GM19193 (cell line): Measurements from ENCODE around the gene RNF144B.

Experiments
- POLR2A ChIP-seq: IDR thresholded peaks from 4 replicates; pipeline ENCODE4 v1.6.1; 2011; ENCODE audit not compliant: insufficient read depth, insufficient read length; ENCODE audit errors: extremely low read depth

The RNF144B gene

DNA sequence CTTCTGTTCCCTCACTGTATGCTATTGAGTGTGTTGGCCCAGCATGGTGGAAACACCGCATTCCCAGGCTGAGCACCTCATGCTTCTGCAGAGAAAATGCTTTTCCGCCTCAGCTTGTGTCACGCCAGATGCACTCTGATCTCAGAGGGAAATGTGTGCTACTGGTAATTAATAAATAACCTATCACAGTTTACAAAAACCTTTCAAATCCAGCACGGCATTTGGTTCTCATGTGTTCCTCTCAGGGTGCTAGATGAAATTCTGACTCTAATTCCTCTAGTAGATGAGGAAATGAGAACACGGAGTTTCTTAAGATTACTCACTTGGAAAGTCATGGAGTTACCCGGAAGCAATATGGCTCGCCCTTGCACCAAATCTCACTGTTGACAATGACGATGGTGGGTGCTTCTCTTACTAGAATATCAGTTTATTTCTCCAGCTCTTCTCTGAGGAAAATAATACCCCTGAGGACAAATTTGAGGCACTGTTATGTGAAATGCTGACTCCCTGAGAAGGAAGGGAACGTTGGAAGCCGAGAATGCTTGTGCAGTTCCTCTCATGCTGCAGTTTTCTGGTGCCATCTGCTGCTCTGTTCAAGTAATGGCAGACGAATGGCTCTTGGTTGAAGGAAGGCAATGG lies 116.6 kb downstream of the RNF144B start:
- no peak for TF ChIP-seq POLR2A

DNA sequence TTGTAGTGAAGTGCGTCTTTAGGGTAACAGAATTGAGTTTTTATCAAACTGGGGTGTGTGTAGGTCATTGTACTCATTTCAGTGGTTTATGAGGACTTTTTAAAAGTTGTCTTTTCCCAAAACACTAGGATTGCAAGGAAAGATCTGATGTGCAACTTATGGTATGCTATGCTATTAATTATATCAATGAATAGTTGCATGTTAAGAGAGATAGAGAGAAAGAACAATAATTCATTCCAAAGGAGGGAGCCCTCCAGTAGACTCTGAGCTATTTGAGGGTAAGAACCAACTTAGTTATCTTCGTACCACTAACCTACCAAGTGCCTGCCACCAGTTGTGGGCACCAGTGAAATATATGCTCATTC lies 117.1 kb downstream of the RNF144B start:
- TF ChIP-seq POLR2A, result no peak

GRCh38 chr6:18506382-18507017 lies 119.3 kb downstream of the RNF144B start:
- TF ChIP-seq POLR2A, result no peak

DNA sequence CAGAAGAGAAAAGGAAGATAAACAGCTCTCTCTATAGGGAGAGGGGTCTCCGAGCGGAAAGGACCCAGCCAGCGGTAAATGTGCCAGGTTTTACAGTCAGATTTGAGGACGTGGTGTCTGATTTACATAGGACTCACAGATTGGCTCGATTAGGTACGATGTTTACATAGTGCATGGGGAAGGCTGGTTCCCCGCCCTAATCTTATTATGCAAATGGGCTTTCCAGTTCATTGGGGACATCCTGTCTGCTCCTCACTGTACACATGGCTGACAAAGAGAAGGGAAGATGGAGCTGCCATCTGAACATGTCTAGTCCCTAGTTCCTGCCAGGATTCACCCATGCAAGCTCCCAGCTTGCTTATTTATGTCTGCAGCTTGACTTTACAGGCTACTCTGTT lies 119.9 kb downstream of the RNF144B start:
- no peak for TF ChIP-seq POLR2A

DNA sequence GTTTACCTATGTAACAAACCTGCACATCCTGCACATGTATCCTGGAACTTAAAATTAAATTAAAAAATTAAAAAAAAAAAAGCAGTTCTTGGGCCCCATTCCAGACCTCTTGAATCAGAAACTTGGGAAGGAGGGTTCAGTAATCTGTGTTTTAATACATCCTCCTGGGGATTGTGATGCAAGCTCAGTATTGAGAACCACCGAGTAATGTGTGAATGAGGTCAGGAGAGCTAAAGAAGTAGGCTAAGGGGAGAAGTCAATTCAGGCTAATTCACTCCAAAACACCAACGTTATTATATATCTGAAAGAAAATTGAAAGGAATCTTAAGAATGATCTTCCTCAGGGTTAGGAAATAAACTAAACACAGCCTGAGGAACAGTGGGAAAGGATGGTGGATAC lies 120.4 kb downstream of the RNF144B start:
- TF ChIP-seq POLR2A, result no peak

DNA sequence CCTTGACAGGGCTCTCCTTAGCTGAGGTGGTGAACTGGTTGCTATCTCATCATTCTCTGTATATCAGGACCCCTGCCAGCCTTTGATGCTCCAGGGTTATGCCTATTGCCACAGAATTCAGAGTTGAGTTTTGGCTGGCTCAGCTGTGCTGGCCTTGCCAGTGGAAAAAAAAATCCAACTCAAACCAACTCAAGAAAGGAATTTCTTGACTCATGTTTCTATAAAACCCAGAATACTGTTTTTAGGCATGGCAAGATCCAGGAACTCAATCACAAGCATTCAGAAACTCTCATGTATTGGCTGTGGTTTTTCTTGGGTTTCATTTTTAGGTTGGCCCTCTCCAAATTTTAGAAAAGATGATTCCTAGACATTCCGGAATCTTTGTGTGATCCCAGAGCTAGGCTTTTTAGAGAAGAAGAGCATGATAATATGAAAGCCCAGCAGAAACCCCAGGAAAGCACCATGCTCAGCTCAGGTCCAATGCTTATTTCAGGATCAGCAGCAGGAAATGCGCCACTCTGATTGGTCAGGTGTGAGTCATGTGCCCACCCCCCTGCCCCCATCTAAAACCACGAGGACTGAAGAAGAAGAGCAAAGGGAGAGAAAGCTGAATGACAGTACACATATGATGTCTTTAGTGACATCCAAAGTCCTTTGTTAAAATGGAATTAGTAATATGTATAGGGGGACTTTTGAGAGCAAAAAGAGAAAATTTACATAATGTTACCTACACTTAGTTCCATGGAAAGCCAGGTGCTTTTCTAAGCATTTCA lies 122.9 kb downstream of the RNF144B start:
- TF ChIP-seq POLR2A, result no peak

GRCh38 chr6:18510644-18511033 lies 123.5 kb downstream of the RNF144B start:
- TF ChIP-seq POLR2A, result no peak

- TF ChIP-seq POLR2A, result no peak
Observed at GRCh38 chr6:18511211-18511610, 124.1 kb downstream of the RNF144B start.

DNA sequence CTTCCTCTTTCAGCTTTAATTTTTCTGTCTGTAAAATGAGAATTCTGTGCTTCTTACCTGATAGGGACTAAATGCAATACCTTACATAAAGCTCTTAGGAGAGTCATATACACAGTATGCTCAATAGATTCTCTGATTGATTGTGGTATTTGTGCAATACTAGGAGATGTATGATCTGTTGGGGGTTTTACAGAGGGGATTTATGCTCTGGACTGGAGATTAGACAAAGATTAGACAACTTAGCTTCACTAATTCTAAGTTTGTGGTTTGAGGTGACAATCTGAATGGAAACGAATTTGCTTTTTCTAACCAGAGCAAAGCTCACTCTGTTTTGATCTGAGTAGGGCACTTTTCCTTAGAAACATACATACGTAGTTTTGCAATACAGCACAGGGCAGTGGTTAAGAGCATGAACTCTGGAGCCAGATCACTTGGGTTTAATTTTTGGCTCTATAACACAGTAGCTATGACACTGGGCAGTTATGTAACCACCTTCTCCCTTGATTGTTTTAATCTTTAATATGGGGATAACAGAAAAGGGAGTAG lies 126.2 kb downstream of the RNF144B start:
- TF ChIP-seq POLR2A, result no peak

DNA sequence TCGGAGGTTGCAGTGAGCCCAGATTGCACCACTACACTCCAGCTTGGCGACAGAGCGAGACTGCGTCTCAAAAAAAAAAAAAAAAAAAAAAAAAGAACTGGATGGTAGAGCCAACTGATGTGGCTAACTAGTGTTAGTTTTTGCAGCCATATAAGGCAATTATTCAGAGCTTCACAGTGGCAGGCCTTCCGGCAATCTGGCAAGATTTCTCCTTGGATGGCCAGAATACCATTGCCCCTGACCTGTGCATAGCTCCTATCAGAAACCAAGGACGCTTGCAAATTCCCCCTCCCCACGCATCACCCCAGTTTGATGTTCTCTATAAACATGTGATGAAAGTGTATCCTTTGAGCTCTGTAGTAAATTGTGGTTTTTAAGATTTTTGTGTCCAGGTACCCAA lies 127.0 kb downstream of the RNF144B start:
- no peak for TF ChIP-seq POLR2A

DNA sequence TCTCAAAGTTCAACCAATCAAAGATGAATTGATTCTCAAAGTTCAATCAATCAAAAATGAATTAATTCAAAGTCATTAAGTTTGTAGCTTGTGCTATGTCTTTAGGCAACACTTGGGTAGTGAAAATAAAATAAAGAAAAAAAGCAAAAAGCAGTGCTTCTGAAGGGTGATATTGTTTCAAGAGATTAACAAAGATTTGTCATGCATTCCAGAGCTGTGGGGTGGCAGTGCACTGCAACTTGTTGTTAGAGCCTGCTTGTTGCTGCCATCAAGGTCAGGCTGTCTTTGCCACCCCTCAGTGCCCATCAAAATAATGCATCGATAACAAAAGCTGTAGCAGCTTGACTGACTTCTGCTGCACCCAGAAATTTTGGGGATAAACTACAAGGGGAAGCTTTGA lies 128.6 kb downstream of the RNF144B start:
- TF ChIP-seq POLR2A, result no peak
